Measurements from ENCODE around the gene PSMD9.
"Not testable (repeated sequence)": the region's sequence is repeated elsewhere in the genome, so short reads cannot be mapped to it uniquely, and the experiment has no call there.

Gene PSMD9

GRCh38 chr12:121866331-121866730 lies 22.3 kb upstream of the PSMD9 start:
- no peaks in the 10 kb centered on the region for H3K27me3 ChIP-seq (replicated peaks; ENCODE audit: insufficient read depth, low read length)
- no peak for DNase-seq
- H3K9ac ChIP-seq (ENCODE audit: low read length): no peak overlapping the region
- no peaks in the 10 kb centered on the region for H3F3A ChIP-seq (ENCODE audit: insufficient read depth, low read length)
- H3K79me2 ChIP-seq (ENCODE audit: low read length): no peaks in the 10 kb centered on the region
- no peaks in the 10 kb centered on the region for H3K36me3 ChIP-seq (replicated peaks; ENCODE audit: insufficient read depth, low read length)
- no peak overlapping the region for H2AFZ ChIP-seq (ENCODE audit: low read length)
- TF ChIP-seq EZH2 (optimal IDR thresholded peaks at IDR 0.05; ENCODE audit: low read depth, low read length) (no peak), EZH2phosphoT487 (IDR thresholded peaks at IDR 0.05; ENCODE audit: low read length) (no peak), CTCF (IDR thresholded peaks at IDR 0.05; ENCODE audit: low read length) (no peak)
- H3K27ac ChIP-seq (ENCODE audit: low read length): no peak overlapping the region
- H3K4me3 ChIP-seq (ENCODE audit: low read length): no peak overlapping the region
- H3K4me1 ChIP-seq (ENCODE audit: low read length): no peaks in the 10 kb centered on the region
- no peaks in the 10 kb centered on the region for H3K9me2 ChIP-seq (replicated peaks; ENCODE audit: insufficient read depth, low read length)
- H3K4me2 ChIP-seq (ENCODE audit: low read depth, low read length): no peak overlapping the region
- H3K9me3 ChIP-seq (replicated peaks; ENCODE audit: insufficient read depth, low read length): no peaks in the 10 kb centered on the region
- H4K20me1 ChIP-seq (ENCODE audit: insufficient read depth, low read length): no peaks in the 10 kb centered on the region

GRCh38 chr12:121869229-121869628 lies 19.4 kb upstream of the PSMD9 start:
- not testable (repeated sequence) for DNase-seq

GRCh38 chr12:121871467-121871866 lies 17.1 kb upstream of the PSMD9 start:
- Histone ChIP-seq H3K9ac (ENCODE audit: low read length) (no peak overlapping the region), H3K4me1 (ENCODE audit: low read length) (no peaks in the 10 kb centered on the region), H3K27ac (ENCODE audit: low read length) (no peak overlapping the region), H3K36me3 (replicated peaks; ENCODE audit: insufficient read depth, low read length) (no peaks in the 10 kb centered on the region), H3K9me2 (replicated peaks; ENCODE audit: insufficient read depth, low read length) (no peaks in the 10 kb centered on the region), H3K4me3 (ENCODE audit: low read length) (no peak overlapping the region), H4K20me1 (ENCODE audit: insufficient read depth, low read length) (no peaks in the 10 kb centered on the region), H3K79me2 (ENCODE audit: low read length) (no peaks in the 10 kb centered on the region), H3F3A (ENCODE audit: insufficient read depth, low read length) (no peaks in the 10 kb centered on the region), H3K27me3 (replicated peaks; ENCODE audit: insufficient read depth, low read length) (no peaks in the 10 kb centered on the region), H2AFZ (ENCODE audit: low read length) (no peak overlapping the region), H3K4me2 (ENCODE audit: low read depth, low read length) (no peak overlapping the region), H3K9me3 (replicated peaks; ENCODE audit: insufficient read depth, low read length) (no peaks in the 10 kb centered on the region)
- no peak for DNase-seq
- TF ChIP-seq EZH2phosphoT487 (IDR thresholded peaks at IDR 0.05; ENCODE audit: low read length) (no peak), EZH2 (optimal IDR thresholded peaks at IDR 0.05; ENCODE audit: low read depth, low read length) (no peak), CTCF (IDR thresholded peaks at IDR 0.05; ENCODE audit: low read length) (no peak)

More at GRCh38 chr12:121869229-121869628, 19.4 kb upstream of the PSMD9 start:
- not testable (repeated sequence) for H3K27me3 ChIP-seq (replicated peaks; ENCODE audit: insufficient read depth, low read length); H3K4me3 ChIP-seq (ENCODE audit: low read length); H3K27ac ChIP-seq (ENCODE audit: low read length); H2AFZ ChIP-seq (ENCODE audit: low read length); H3K36me3 ChIP-seq (replicated peaks; ENCODE audit: insufficient read depth, low read length); H3K9ac ChIP-seq (ENCODE audit: low read length); H3K4me1 ChIP-seq (ENCODE audit: low read length); H3K9me2 ChIP-seq (replicated peaks; ENCODE audit: insufficient read depth, low read length); H4K20me1 ChIP-seq (ENCODE audit: insufficient read depth, low read length); H3F3A ChIP-seq (ENCODE audit: insufficient read depth, low read length); H3K79me2 ChIP-seq (ENCODE audit: low read length); H3K4me2 ChIP-seq (ENCODE audit: low read depth, low read length); H3K9me3 ChIP-seq (replicated peaks; ENCODE audit: insufficient read depth, low read length)

GRCh38 chr12:121872546-121873215 lies 15.9 kb upstream of the PSMD9 start:
- Histone ChIP-seq H3K9ac (ENCODE audit: low read length) (no peak overlapping the region), H3K9me3 (replicated peaks; ENCODE audit: insufficient read depth, low read length) (no peaks in the 10 kb centered on the region), H2AFZ (ENCODE audit: low read length) (no peak overlapping the region), H3K4me3 (ENCODE audit: low read length) (no peak overlapping the region), H3F3A (ENCODE audit: insufficient read depth, low read length) (no peaks in the 10 kb centered on the region), H4K20me1 (ENCODE audit: insufficient read depth, low read length) (no peaks in the 10 kb centered on the region), H3K4me1 (ENCODE audit: low read length) (no peaks in the 10 kb centered on the region), H3K79me2 (ENCODE audit: low read length) (no peaks in the 10 kb centered on the region), H3K9me2 (replicated peaks; ENCODE audit: insufficient read depth, low read length) (no peaks in the 10 kb centered on the region), H3K27ac (ENCODE audit: low read length) (no peak overlapping the region), H3K4me2 (ENCODE audit: low read depth, low read length) (no peak overlapping the region), H3K36me3 (replicated peaks; ENCODE audit: insufficient read depth, low read length) (no peaks in the 10 kb centered on the region), H3K27me3 (replicated peaks; ENCODE audit: insufficient read depth, low read length) (no peaks in the 10 kb centered on the region)
- no peak for DNase-seq
- no peak for TF ChIP-seq EZH2phosphoT487 (IDR thresholded peaks at IDR 0.05; ENCODE audit: low read length)
- no peak for TF ChIP-seq EZH2 (optimal IDR thresholded peaks at IDR 0.05; ENCODE audit: low read depth, low read length)
- no peak for TF ChIP-seq CTCF (IDR thresholded peaks at IDR 0.05; ENCODE audit: low read length)
